ENCODE measurements around the gene ATP5MK.

Gene ATP5MK

GRCh38 chr10:103415581-103415980, 19.3 kb upstream of the ATP5MK start:
- no peak for DNase-seq (ENCODE audit: low read depth)
- no peak for TF ChIP-seq CTCF (IDR thresholded peaks at IDR 0.05; ENCODE audit: control insufficient read depth, insufficient read depth, low read depth, low read length, missing control alignments)
- no peak overlapping the region for H3K4me3 ChIP-seq (ENCODE audit: control insufficient read depth, low read depth, low read length)

DNA sequence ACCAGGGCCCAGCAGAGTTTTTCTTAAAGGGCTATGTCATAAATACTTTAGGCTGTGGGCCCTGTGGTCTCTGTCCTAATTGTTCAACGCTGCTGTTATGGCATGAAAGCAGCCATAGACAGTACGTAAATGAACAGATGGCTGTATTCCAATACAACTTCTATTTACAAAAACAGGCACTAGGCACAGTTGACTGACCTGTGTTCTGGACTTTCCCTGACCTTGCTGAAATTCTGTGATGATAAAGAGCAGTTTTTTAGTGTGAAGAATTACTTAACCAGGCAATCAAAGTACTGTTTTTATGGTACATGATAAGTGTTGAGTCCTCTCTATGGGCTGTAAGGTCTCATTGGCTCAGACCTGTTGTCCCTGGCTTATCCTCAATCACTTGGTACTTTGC, 17.3 kb upstream of the ATP5MK start:
- DNase-seq (ENCODE audit: low read depth) = no peak
- no peak for TF ChIP-seq CTCF (IDR thresholded peaks at IDR 0.05; ENCODE audit: control insufficient read depth, insufficient read depth, low read depth, low read length, missing control alignments)
- H3K4me3 ChIP-seq (ENCODE audit: control insufficient read depth, low read depth, low read length) = no peak overlapping the region

- TF ChIP-seq CTCF (IDR thresholded peaks at IDR 0.05; ENCODE audit: control insufficient read depth, insufficient read depth, low read depth, low read length, missing control alignments) = no peak
- H3K4me3 ChIP-seq (ENCODE audit: control insufficient read depth, low read depth, low read length) = peak overlapping the region; percentile 73
- no peak for DNase-seq (ENCODE audit: low read depth)
These were observed 1.0 kb upstream of the ATP5MK start for GRCh38 chr10:103397191-103397825.

GRCh38 chr10:103396789-103397087, 463 bp upstream of the ATP5MK start:
- no peak for DNase-seq (ENCODE audit: low read depth)
- no peak for TF ChIP-seq CTCF (IDR thresholded peaks at IDR 0.05; ENCODE audit: control insufficient read depth, insufficient read depth, low read depth, low read length, missing control alignments)
- H3K4me3 ChIP-seq (ENCODE audit: control insufficient read depth, low read depth, low read length) = peak overlapping the region; percentile 73

DNA sequence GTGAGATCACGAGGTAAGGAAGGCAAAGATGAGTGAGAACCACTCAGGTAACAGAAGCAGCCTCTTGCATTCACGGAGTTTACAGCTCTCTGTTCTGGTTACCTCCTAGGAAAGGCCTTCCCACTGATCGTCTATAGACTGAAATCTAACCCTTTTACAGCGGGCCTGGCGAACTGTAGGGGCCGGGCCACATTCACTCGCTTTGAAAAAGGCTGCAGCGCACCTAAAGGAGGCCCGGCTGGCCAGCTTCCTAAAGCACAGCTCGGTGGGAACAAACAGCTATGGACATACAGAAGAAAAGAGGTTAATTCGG, 565 bp downstream of the ATP5MK start:
- TF ChIP-seq CTCF (IDR thresholded peaks at IDR 0.05; ENCODE audit: control insufficient read depth, insufficient read depth, low read depth, low read length, missing control alignments) = no peak
- H3K4me3 ChIP-seq (ENCODE audit: control insufficient read depth, low read depth, low read length) = peak overlapping the region; percentile 73
- DNase-seq (ENCODE audit: low read depth) = no peak

- no peak for TF ChIP-seq CTCF (IDR thresholded peaks at IDR 0.05; ENCODE audit: control insufficient read depth, insufficient read depth, low read depth, low read length, missing control alignments)
- no peak overlapping the region for H3K4me3 ChIP-seq (ENCODE audit: control insufficient read depth, low read depth, low read length)
- no peak for DNase-seq (ENCODE audit: low read depth)
These were observed 2.1 kb downstream of the ATP5MK start for GRCh38 chr10:103394180-103394579.

GRCh38 chr10:103382769-103383168, 13.5 kb downstream of the ATP5MK start:
- H3K4me3 ChIP-seq (ENCODE audit: control insufficient read depth, low read depth, low read length) = no peak overlapping the region
- no peak for TF ChIP-seq CTCF (IDR thresholded peaks at IDR 0.05; ENCODE audit: control insufficient read depth, insufficient read depth, low read depth, low read length, missing control alignments)
- DNase-seq (ENCODE audit: low read depth) = no peak
